Motor neuron (in vitro differentiated cells): ENCODE data around the gene HIPK2. TPM values are rescaled to one million over a fixed set of nuclear protein-coding genes. Genes with fewer than 3 reads are reported as not detected.

Experiments
- ATAC-seq, 8 experiments: fragments of 200-7000 bp; cut with Tn5 transposase; replicated peaks in 6 of 8; 2 replicates each; pipeline ENCODE4 v1.8.0; 2021; ENCODE audit warnings: mild to moderate bottlenecking in 8 of 8, moderate library complexity in 8 of 8
- H3K27ac ChIP-seq, 2 donors: fragments of 250-450 bp; sonication (Bioruptor Pico); 2 replicates each; pipeline ENCODE4 v1.9.0; 2021; ENCODE audit warnings: antibody characterized with exemption in 2 of 2, mild to moderate bottlenecking in 2 of 2, moderate library complexity in 1 of 2
- H3K4me1 ChIP-seq, 2 donors: fragments of 250-450 bp; sonication (Bioruptor Pico); replicated peaks in 1 of 2; 2 replicates each; pipeline ENCODE4 v1.6.1; 2021; ENCODE audit warnings: antibody characterized with exemption in 2 of 2, mild to moderate bottlenecking in 2 of 2, moderate library complexity in 1 of 2
- H3K4me3 ChIP-seq, 5 donors: fragments of 250-450 bp; sonication (Bioruptor Pico); 2 replicates each; pipeline ENCODE4 v1.9.0; 2021; ENCODE audit warnings: antibody characterized with exemption in 5 of 5, mild to moderate bottlenecking in 5 of 5, moderate library complexity in 4 of 5
- WGBS, 10 experiments: fragments of 450-650 bp; shearing (Covaris generic); methylation state at CpG; one replicate each; pipeline ENCODE4 v1.0.0; 2022; 5-methylcytosine and 5-hydroxymethylcytosine counted together
- in situ Hi-C, 9 experiments: fragments of 400-800 bp; cut with MboI; loops; one replicate each; pipeline ENCODE4 v1.15.0; 2021; ENCODE audit warnings: low sequenced_read_pairs in 9 of 9, low pct_unique_long_range_greater_than_20kb in 2 of 9; ENCODE audit not compliant: unreplicated experiment in 9 of 9
- total RNA-seq, 8 experiments: library from RNA; unstranded; fragments of 300-600 nt; gene quantifications; 2 replicates each; pipeline versions ENCODE4 v1.2.3 to v1.2.4, GENCODE V29; 2022

The HIPK2 gene
- total RNA-seq, 8 experiments from 2014 or later, result 2.0 to 34.9 (median 15.8) TPM

- Histone ChIP-seq H3K4me1 (peaks cover 0 to 9% of the 10 kb centered on the region in 2 donors), H3K4me3 (no peak overlapping the region), H3K27ac (no peak overlapping the region)
- 60 to 100% (median 90%) methylated on average over 1 to 5 of the region's 9 CpGs; no CpG with 5 or more reads in 3 of the 10 experiments for WGBS, 10 experiments
- no peak for ATAC-seq
- in situ Hi-C loops, result no loop called here
Observed at GRCh38 chr7:139713061-139713460, 64.7 kb downstream of the HIPK2 start.

GRCh38 chr7:139711991-139712743 is 65.6 kb downstream of the HIPK2 start:
- in situ Hi-C loops, result no loop called here
- H3K27ac ChIP-seq, result no peak overlapping the region
- no peak overlapping the region for H3K4me3 ChIP-seq
- peaks cover 0 to 9% of the 10 kb centered on the region in 2 donors for H3K4me1 ChIP-seq
- 40 to 87% (median 57%) methylated on average over 1 to 6 of the region's 11 CpGs; no CpG with 5 or more reads in 3 of the 10 experiments for WGBS, 10 experiments
- no peak for ATAC-seq

GRCh38 chr7:139710036-139710435 is 67.8 kb downstream of the HIPK2 start:
- ATAC-seq, result peak in 1 of 8 experiments; percentile 62
- Histone ChIP-seq H3K27ac (no peak overlapping the region), H3K4me3 (no peak overlapping the region), H3K4me1 (peaks cover 0 to 9% of the 10 kb centered on the region in 2 donors)
- in situ Hi-C loops, result no loop called here
- 60 to 100% (median 87%) methylated on average over 1 to 3 of the region's 3 CpGs; no CpG with 5 or more reads in 2 of the 10 experiments for WGBS, 10 experiments

- H3K4me3 ChIP-seq, result no peak overlapping the region
- ATAC-seq, result peak in 3 of 8 experiments; percentile 56 to 100 (median 90)
- in situ Hi-C loops, result no loop called here
- H3K4me1 ChIP-seq, result peaks cover 0 to 9% of the 10 kb centered on the region in 2 donors
- 0 to 100% (median 100%) methylated on average over 1 to 2 of the region's 2 CpGs; no CpG with 5 or more reads in 3 of the 10 experiments for WGBS, 10 experiments
- H3K27ac ChIP-seq, result no peak overlapping the region
Observed at GRCh38 chr7:139709485-139709884, 68.3 kb downstream of the HIPK2 start.

- in situ Hi-C loops, result no loop called here
- WGBS, 10 experiments, result 88 to 100% (median 100%) methylated on average over 1 to 4 of the region's 6 CpGs; no CpG with 5 or more reads in 5 of the 10 experiments
- Histone ChIP-seq H3K4me3 (no peak overlapping the region), H3K4me1 (peaks cover 0 to 9% of the 10 kb centered on the region in 2 donors), H3K27ac (no peak overlapping the region)
- no peak for ATAC-seq
Observed at GRCh38 chr7:139708541-139708940, 69.3 kb downstream of the HIPK2 start.

- in situ Hi-C loops, result no loop called here
- Histone ChIP-seq H3K4me3 (no peak overlapping the region), H3K4me1 (peaks cover 0 to 5% of the 10 kb centered on the region in 2 donors), H3K27ac (no peak overlapping the region)
- 67 to 100% (median 86%) methylated on average over 1 to 4 of the region's 9 CpGs; no CpG with 5 or more reads in 7 of the 10 experiments for WGBS, 10 experiments
- no peak for ATAC-seq
Observed at GRCh38 chr7:139706837-139707236, 71.0 kb downstream of the HIPK2 start.

- no peaks in the 10 kb centered on the region for H3K4me1 ChIP-seq
- 40 to 94% (median 88%) methylated on average over 1 to 5 of the region's 8 CpGs; no CpG with 5 or more reads in 7 of the 10 experiments for WGBS, 10 experiments
- in situ Hi-C loops, result no loop called here
Observed at GRCh38 chr7:139704308-139704879, 73.4 kb downstream of the HIPK2 start.

GRCh38 chr7:139703487-139704307 is 74.1 kb downstream of the HIPK2 start:
- Histone ChIP-seq H3K4me1 (no peaks in the 10 kb centered on the region), H3K27ac (no peak overlapping the region), H3K4me3 (no peak overlapping the region)
- WGBS, 10 experiments, result 11 to 100% (median 89%) methylated on average over 1 to 4 of the region's 5 CpGs; no CpG with 5 or more reads in 2 of the 10 experiments
- peak in 1 of 8 experiments; percentile 25 for ATAC-seq
- in situ Hi-C loops, result no loop called here

More at GRCh38 chr7:139704308-139704879, 73.4 kb downstream of the HIPK2 start:
- H3K4me3 ChIP-seq, result no peak overlapping the region
- no peak for ATAC-seq
- H3K27ac ChIP-seq, result no peak overlapping the region

GRCh38 chr7:139702811-139703486 is 74.8 kb downstream of the HIPK2 start:
- no peak overlapping the region for H3K27ac ChIP-seq
- no peak for ATAC-seq
- in situ Hi-C loops, result no loop called here

GRCh38 chr7:139702313-139702731 is 75.5 kb downstream of the HIPK2 start:
- no peak overlapping the region for H3K27ac ChIP-seq
- peak in 1 of 8 experiments; percentile 12 for ATAC-seq
- 57% methylated on average over 1 of the region's 8 CpGs; no CpG with 5 or more reads in 9 of the 10 experiments for WGBS, 10 experiments
- no peaks in the 10 kb centered on the region for H3K4me1 ChIP-seq
- in situ Hi-C loops, result no loop called here
- no peak overlapping the region for H3K4me3 ChIP-seq

More at GRCh38 chr7:139702811-139703486, 74.8 kb downstream of the HIPK2 start:
- Histone ChIP-seq H3K4me1 (no peaks in the 10 kb centered on the region), H3K4me3 (no peak overlapping the region)
- WGBS, 10 experiments, result 74 to 100% (median 93%) methylated on average over 2 to 9 of the region's 10 CpGs; no CpG with 5 or more reads in 1 of the 10 experiments

- in situ Hi-C loops, result no loop called here
- H3K27ac ChIP-seq, result no peak overlapping the region
- no peak for ATAC-seq
- no peaks in the 10 kb centered on the region for H3K4me1 ChIP-seq
- no peak overlapping the region for H3K4me3 ChIP-seq
- 100% methylated on average over 2 of the region's 12 CpGs; no CpG with 5 or more reads in 9 of the 10 experiments for WGBS, 10 experiments
Observed at GRCh38 chr7:139701908-139702307, 75.9 kb downstream of the HIPK2 start.

GRCh38 chr7:139700505-139701235 is 77.1 kb downstream of the HIPK2 start:
- H3K4me3 ChIP-seq, result no peak overlapping the region
- H3K27ac ChIP-seq, result no peak overlapping the region
- WGBS, 10 experiments, result 66 to 95% (median 87%) methylated on average over 3 to 11 of the region's 16 CpGs
- in situ Hi-C loops, result no loop called here
- peaks cover 0 to 2% of the 10 kb centered on the region in 2 donors for H3K4me1 ChIP-seq
- no peak for ATAC-seq
